HEK293T (cell line): Measurements from ENCODE around the gene PLBD2.
"Not testable (repeated sequence)": the region's sequence is repeated elsewhere in the genome, so short reads cannot be mapped to it uniquely, and the experiment has no call there.

Source experiments
- CTCF ChIA-PET: fragments of 350-600 bp; formaldehyde crosslinking; extraction: SDS; loops from one replicate; lab custom pipeline; 2021; ENCODE audit warnings: antibody characterized with exemption, inconsistent platforms; lab: Yijun Ruan, JAX
- POLR2A ChIA-PET: fragments of 350-600 bp; formaldehyde crosslinking; extraction: SDS; loops from one replicate; lab custom pipeline; 2020; ENCODE audit warnings: antibody characterized with exemption, inconsistent platforms; lab: Yijun Ruan, JAX
- DNase-seq: peaks from one replicate; pipeline ENCODE4 v3.0.0; 2012; ENCODE audit warnings: mixed read lengths; ENCODE audit errors: extremely low spot score
- ARNT ChIP-seq: fragments of 450-650 bp; IDR thresholded peaks from 2 replicates; pipeline ENCODE4 v1.6.1; 2017; ENCODE audit warnings: mild to moderate bottlenecking
- BHLHE40 ChIP-seq: fragments of 450-650 bp; IDR thresholded peaks from 2 replicates; pipeline ENCODE4 v1.6.1; 2016; ENCODE audit warnings: mild to moderate bottlenecking, moderate library complexity, borderline replicate concordance
- CTBP1 ChIP-seq: fragments of 450-650 bp; IDR thresholded peaks from 2 replicates; pipeline ENCODE4 v1.6.1; 2016; ENCODE audit warnings: borderline replicate concordance
- ELF4 ChIP-seq: fragments of 450-650 bp; IDR thresholded peaks from 2 replicates; pipeline ENCODE4 v1.6.1; 2017; ENCODE audit warnings: antibody characterized with exemption
- FOXA1 ChIP-seq: fragments of 450-650 bp; IDR thresholded peaks from 2 replicates; pipeline ENCODE4 v1.6.1; 2016; ENCODE audit warnings: mild to moderate bottlenecking
- FOXK2 ChIP-seq: fragments of 450-650 bp; IDR thresholded peaks from 2 replicates; pipeline ENCODE4 v1.6.1; 2016; ENCODE audit warnings: mild to moderate bottlenecking
- FOXM1 ChIP-seq: fragments of 450-650 bp; IDR thresholded peaks from 2 replicates; pipeline ENCODE4 v1.6.1; 2017; ENCODE audit warnings: mild to moderate bottlenecking, borderline replicate concordance
- HDGF ChIP-seq: fragments of 450-650 bp; IDR thresholded peaks from 2 replicates; pipeline ENCODE4 v1.6.1; 2017; ENCODE audit warnings: antibody characterized with exemption, borderline replicate concordance
- L3MBTL2 ChIP-seq: fragments of 450-650 bp; conservative IDR thresholded peaks from 2 replicates; pipeline ENCODE4 v1.6.1; 2016; ENCODE audit warnings: mild to moderate bottlenecking
- LEF1 ChIP-seq: fragments of 450-650 bp; IDR thresholded peaks from 2 replicates; pipeline ENCODE4 v1.6.1; 2017; ENCODE audit warnings: mild to moderate bottlenecking, borderline replicate concordance
- NFRKB ChIP-seq: fragments of 450-650 bp; IDR thresholded peaks from 2 replicates; pipeline ENCODE4 v1.6.1; 2016; ENCODE audit warnings: mild to moderate bottlenecking, moderate library complexity
- PKNOX1 ChIP-seq: fragments of 450-650 bp; IDR thresholded peaks from 2 replicates; pipeline ENCODE4 v1.6.1; 2016
- SP1 ChIP-seq: fragments of 450-650 bp; IDR thresholded peaks from 2 replicates; pipeline ENCODE4 v1.6.1; 2017
- SUZ12 ChIP-seq: fragments of 450-650 bp; IDR thresholded peaks from 2 replicates; pipeline ENCODE4 v1.6.1; 2016; ENCODE audit warnings: mild to moderate bottlenecking
- TARDBP ChIP-seq: fragments of 450-650 bp; IDR thresholded peaks from 2 replicates; pipeline ENCODE4 v1.6.1; 2016
- ZNF384 ChIP-seq: fragments of 450-650 bp; IDR thresholded peaks from 2 replicates; pipeline ENCODE4 v1.6.1; 2016

Gene PLBD2

GRCh38 chr12:113345318-113345717 is 13.1 kb upstream of the PLBD2 start:
- POLR2A ChIA-PET, result no interaction called here
- CTCF ChIA-PET, result no interaction called here
- DNase-seq, result no peak
- TF ChIP-seq FOXM1 (no peak), ZNF384 (no peak), SUZ12 (no peak), TARDBP (no peak), CTBP1 (no peak), FOXA1 (no peak), HDGF (no peak), LEF1 (no peak), ELF4 (no peak), L3MBTL2 (no peak), NFRKB (no peak), PKNOX1 (no peak), BHLHE40 (no peak), FOXK2 (no peak), ARNT (no peak), SP1 (no peak)

DNA sequence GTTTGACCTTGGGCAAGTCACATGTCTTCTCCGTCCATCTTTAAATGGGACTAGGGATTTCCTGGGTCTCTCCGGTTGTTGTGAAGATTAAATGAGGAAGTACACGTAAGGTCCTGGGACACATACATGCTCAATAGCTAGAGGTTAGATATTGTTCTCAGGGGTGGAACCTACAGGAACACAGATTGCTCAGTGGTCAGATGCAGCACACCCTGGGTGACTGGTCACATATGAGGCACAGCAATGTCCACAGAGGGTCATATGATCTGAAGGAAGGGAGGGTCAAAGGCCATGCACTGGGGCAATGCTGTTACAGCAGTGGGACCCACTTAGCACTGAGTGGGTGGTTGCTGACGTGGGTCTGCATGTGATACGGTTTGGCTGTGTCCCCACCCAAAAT is 12.0 kb upstream of the PLBD2 start:
- POLR2A ChIA-PET, result no interaction called here
- TF ChIP-seq FOXK2 (no peak), HDGF (no peak), BHLHE40 (no peak), ARNT (no peak), FOXA1 (no peak), NFRKB (no peak), CTBP1 (no peak), L3MBTL2 (no peak), FOXM1 (no peak), SP1 (no peak)

GRCh38 chr12:113347107-113347506 is 11.3 kb upstream of the PLBD2 start:
- no peak for DNase-seq
- POLR2A ChIA-PET, result no interaction called here
- CTCF ChIA-PET, result interaction anchor here (0.7 kb wide), 1 partner anchor 399 kb away, joined by 3 read pairs; no protein-coding TSS in a partner anchor
- no peak for TF ChIP-seq FOXM1
- TF ChIP-seq HDGF, result no peak
- no peak for TF ChIP-seq SUZ12
- no peak for TF ChIP-seq LEF1
- TF ChIP-seq ARNT, result no peak
- TF ChIP-seq CTBP1, result no peak
- no peak for TF ChIP-seq ZNF384
- no peak for TF ChIP-seq ELF4
- TF ChIP-seq L3MBTL2, result no peak
- no peak for TF ChIP-seq BHLHE40

More for the DNA sequence above, 12.0 kb upstream of the PLBD2 start:
- DNase-seq, result no peak
- CTCF ChIA-PET, result no interaction called here

- ChIA-PET CTCF (interaction anchor here (0.7 kb wide), 1 partner anchor 398 kb away, joined by 3 read pairs; no protein-coding TSS in a partner anchor), POLR2A (no interaction called here)
- TF ChIP-seq TARDBP (no peak), HDGF (no peak), ZNF384 (no peak), CTBP1 (no peak), L3MBTL2 (no peak), LEF1 (no peak)
- no peak for DNase-seq
These were observed 10.5 kb upstream of the PLBD2 start for GRCh38 chr12:113347892-113348291.

DNA sequence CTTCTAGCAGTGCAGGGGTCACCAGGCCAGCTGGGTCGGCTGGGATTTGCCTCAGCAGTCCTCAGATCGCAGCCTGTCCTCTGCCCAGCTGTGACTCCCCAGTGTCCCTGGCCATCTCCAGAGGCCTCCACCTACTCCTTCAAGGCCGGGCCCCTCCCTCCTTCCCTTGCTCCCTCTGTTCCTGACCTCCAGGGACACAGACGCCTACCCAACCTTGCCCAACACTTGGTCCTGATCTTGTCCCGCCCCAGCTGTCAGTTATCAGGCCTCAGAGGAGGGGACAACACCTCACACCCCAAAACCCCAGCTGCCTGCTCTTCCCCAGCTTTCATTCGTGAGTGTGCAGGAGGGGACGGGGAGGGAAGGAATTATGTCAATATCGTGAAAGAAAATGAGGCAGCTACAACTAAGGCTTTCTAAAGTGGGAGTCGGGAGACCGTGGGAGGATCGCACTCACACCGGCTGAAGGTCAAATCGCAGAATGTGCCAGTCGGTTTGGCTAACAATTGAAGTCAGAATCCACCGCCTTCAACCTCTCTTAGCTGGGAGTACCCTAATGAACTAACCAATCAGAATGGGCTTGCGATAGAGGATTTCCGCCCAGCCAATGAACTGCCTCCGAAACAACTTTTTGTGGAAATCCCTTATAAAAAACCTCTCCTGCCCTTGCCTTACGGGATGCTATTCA is 9.4 kb upstream of the PLBD2 start:
- POLR2A ChIA-PET, result no interaction called here
- no peak for TF ChIP-seq HDGF
- no peak for TF ChIP-seq CTBP1
- no peak for TF ChIP-seq LEF1
- no peak for TF ChIP-seq TARDBP
- no peak for TF ChIP-seq PKNOX1
- no peak for TF ChIP-seq ZNF384
- TF ChIP-seq NFRKB, result no peak
- no peak for TF ChIP-seq FOXK2
- no peak for TF ChIP-seq BHLHE40
- no peak for DNase-seq
- CTCF ChIA-PET, result interaction anchor here (1.2 kb wide), 1 partner anchor 76 kb away, joined by 4 read pairs; no protein-coding TSS in a partner anchor

- DNase-seq, result no peak
- CTCF ChIA-PET, result no interaction called here
- POLR2A ChIA-PET, result no interaction called here
- TF ChIP-seq ELF4, result no peak
- no peak for TF ChIP-seq LEF1
- TF ChIP-seq L3MBTL2, result no peak
- no peak for TF ChIP-seq SP1
- TF ChIP-seq CTBP1, result no peak
- no peak for TF ChIP-seq TARDBP
These were observed 7.3 kb upstream of the PLBD2 start for GRCh38 chr12:113351089-113351488.

DNA sequence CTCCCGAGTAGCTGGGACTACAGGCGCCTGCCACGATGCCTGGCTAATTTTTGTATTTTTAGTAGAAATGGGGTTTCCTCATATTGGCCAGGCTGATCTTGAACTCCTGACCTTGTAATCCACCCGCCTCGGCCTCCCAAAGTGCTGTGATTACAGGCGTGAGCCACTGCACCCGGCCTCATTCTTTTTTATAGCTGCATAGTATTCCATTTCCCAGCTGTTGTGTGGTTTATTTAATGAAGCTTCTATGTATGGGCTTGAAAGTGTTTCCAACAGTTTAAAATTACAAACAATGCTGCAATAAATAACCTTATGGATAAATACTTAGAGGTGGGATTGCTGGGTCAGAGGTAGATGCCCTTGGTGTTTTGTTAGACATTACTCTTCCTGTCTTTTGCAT is 4.2 kb upstream of the PLBD2 start:
- DNase-seq, CTCF ChIA-PET, POLR2A ChIA-PET: not testable (repeated sequence)
